Colonic mucosa (tissue), 4 donors: Measurements from ENCODE around the gene NOP16. TPM values are rescaled to one million over a fixed set of nuclear protein-coding genes. Genes with fewer than 3 reads are reported as not detected.

Source experiments
- DNase-seq: peaks from one replicate; pipeline ENCODE4 v3.0.0-alpha.2; 2020
- H3K27ac ChIP-seq: fragments of 200-600 bp; one replicate; pipeline ENCODE4 v1.8.0; 2021
- H3K27me3 ChIP-seq: fragments of 200-600 bp; one replicate; pipeline ENCODE4 v1.8.0; 2021
- H3K36me3 ChIP-seq: fragments of 200-600 bp; one replicate; pipeline ENCODE4 v1.8.0; 2021
- H3K4me1 ChIP-seq: fragments of 200-600 bp; one replicate; pipeline ENCODE4 v1.8.0; 2021; ENCODE audit warnings: mild to moderate bottlenecking
- H3K4me3 ChIP-seq: fragments of 200-600 bp; one replicate; pipeline ENCODE4 v1.8.0; 2021
- H3K9ac ChIP-seq, 2 donors: one replicate each; pipeline ENCODE4 v1.7.0; 2013; ENCODE audit warnings: control low read depth in 2 of 2, low read depth in 2 of 2, low read length in 2 of 2
- H3K9me3 ChIP-seq: fragments of 200-600 bp; one replicate; pipeline ENCODE4 v1.8.0; 2021
- CTCF ChIP-seq: fragments of 200-600 bp; IDR thresholded peaks from one replicate; pipeline ENCODE4 v1.8.0; 2022; ENCODE audit warnings: antibody characterized with exemption, mild to moderate bottlenecking
- intact Hi-C: fragments of 100-400 bp; cut with DNase I; formaldehyde crosslinking; loops from one replicate; pipeline ENCODE4 v1.14.1; 2022
- total RNA-seq, 2 donors: library from RNA; stranded (reverse); fragmentation: NEBNext Ultra II Directional in 1 of 2; extraction: Animal tissue kit (Norgen Biotek cat#: 25700) in 1 of 2; gene quantifications; one replicate each; pipeline ENCODE4 v1.2.1, GENCODE V29; 2021
- donor health status: healthy.
- donor health status: DM: no; HTN: no; CAD: no.
- donor health status: DM: no; HTN: no; CAD: no.

Gene NOP16
- total RNA-seq, 2 donors from 2014 or later = 17.1 to 45.7 TPM

- intact Hi-C loops = loop anchor here (10.0 kb wide), 1 partner anchor 120 kb away; the partner anchor contains the start of gene RNF44
- no peak for TF ChIP-seq CTCF
- Histone ChIP-seq H3K27ac (no peak overlapping the region), H3K9me3 (no peaks in the 10 kb centered on the region), H3K4me3 (peak overlapping the region; percentile 97), H3K9ac (peak overlapping the region; percentile 62 to 99), H3K4me1 (no peaks in the 10 kb centered on the region), H3K27me3 (no peaks in the 10 kb centered on the region), H3K36me3 (no peaks in the 10 kb centered on the region)
- no peak for DNase-seq
Observed at GRCh38 chr5:176414704-176415103, 26.3 kb upstream of the NOP16 start.

- Histone ChIP-seq H3K27me3 (no peaks in the 10 kb centered on the region), H3K9me3 (no peaks in the 10 kb centered on the region), H3K27ac (no peak overlapping the region), H3K4me3 (no peak overlapping the region), H3K4me1 (no peaks in the 10 kb centered on the region), H3K36me3 (no peaks in the 10 kb centered on the region), H3K9ac (peak overlapping the region; percentile 47 to 62)
- intact Hi-C loops = loop anchor here (10.0 kb wide), 1 partner anchor 121 kb away; the partner anchor contains the start of gene RNF44
- TF ChIP-seq CTCF = no peak
- DNase-seq = no peak
Observed at GRCh38 chr5:176413709-176414191, 25.4 kb upstream of the NOP16 start.

- H3K4me1 ChIP-seq = no peaks in the 10 kb centered on the region
- H3K4me3 ChIP-seq = no peak overlapping the region
- H3K36me3 ChIP-seq = no peaks in the 10 kb centered on the region
- H3K27me3 ChIP-seq = no peaks in the 10 kb centered on the region
- TF ChIP-seq CTCF = no peak
- intact Hi-C loops = loop anchor here (10.0 kb wide), 1 partner anchor 122 kb away; the partner anchor contains the start of gene RNF44
- no peak overlapping the region for H3K9ac ChIP-seq
- no peak overlapping the region for H3K27ac ChIP-seq
- no peak for DNase-seq
- no peaks in the 10 kb centered on the region for H3K9me3 ChIP-seq
Observed at GRCh38 chr5:176413255-176413565, 24.8 kb upstream of the NOP16 start.

- Histone ChIP-seq H3K4me1 (no peaks in the 10 kb centered on the region), H3K9ac (no peak overlapping the region), H3K27me3 (no peaks in the 10 kb centered on the region), H3K4me3 (no peak overlapping the region), H3K36me3 (no peaks in the 10 kb centered on the region), H3K27ac (no peak overlapping the region), H3K9me3 (no peaks in the 10 kb centered on the region)
- no peak for TF ChIP-seq CTCF
- intact Hi-C loops = loop anchor here (10.0 kb wide), 1 partner anchor 122 kb away; the partner anchor contains the start of gene RNF44
- DNase-seq = no peak
Observed at GRCh38 chr5:176412517-176413254, 24.3 kb upstream of the NOP16 start.

- no peaks in the 10 kb centered on the region for H3K36me3 ChIP-seq
- H3K9ac ChIP-seq = no peak overlapping the region
- H3K27ac ChIP-seq = no peak overlapping the region
- DNase-seq = no peak
- no peaks in the 10 kb centered on the region for H3K27me3 ChIP-seq
- intact Hi-C loops = loop anchor here (10.0 kb wide), 1 partner anchor 124 kb away; the partner anchor contains the start of gene RNF44
- no peak overlapping the region for H3K4me3 ChIP-seq
- no peaks in the 10 kb centered on the region for H3K9me3 ChIP-seq
- TF ChIP-seq CTCF = no peak
- peaks cover 3% of the 10 kb centered on the region for H3K4me1 ChIP-seq
Observed at GRCh38 chr5:176410486-176411180, 22.2 kb upstream of the NOP16 start.
